SK-N-SH (cell line): ENCODE results near the gene NR5A2.

Experiments used
- EP300 ChIP-seq, 2 experiments: IDR thresholded peaks; 2 replicates each; pipeline versions ENCODE4 v1.4.0 to v1.6.1; 2012; ENCODE audit warnings: borderline replicate concordance in 1 of 2, low read depth in 1 of 2, low read length in 1 of 2
- SIN3A ChIP-seq: IDR thresholded peaks from 2 replicates; pipeline ENCODE4 v1.6.1; 2012; ENCODE audit warnings: low read depth, mild to moderate bottlenecking, low read length, moderate library complexity, borderline replicate concordance

- TF ChIP-seq SIN3A (no peak), EP300 (IDR thresholded peaks at IDR 0.05; ENCODE audit: borderline replicate concordance in 1 of 2, low read depth in 1 of 2, low read length in 1 of 2) (no peak)
Measured at GRCh38 chr1:200226969-200227303, 199.4 kb downstream of the NR5A2 start.
